Endodermal cell (in vitro differentiated cells): ENCODE results near the gene SH3BP4. TPM values are rescaled to one million over a fixed set of nuclear protein-coding genes. Genes with fewer than 3 reads are reported as not detected.

Experiments
- DNase-seq: peaks from one replicate; pipeline ENCODE4 v3.0.0-alpha.2; 2017
- H3K27ac ChIP-seq: 2 replicates; pipeline ENCODE4 v1.5.1; 2013; ENCODE audit warnings: mild to moderate bottlenecking, low read depth, low read length, moderate library complexity
- H3K27me3 ChIP-seq: 2 replicates; pipeline ENCODE4 v1.6.1; 2013; ENCODE audit warnings: mild to moderate bottlenecking, low read length, moderate library complexity; ENCODE audit not compliant: insufficient read depth, control insufficient read depth, poor library complexity, severe bottlenecking
- H3K36me3 ChIP-seq: 2 replicates; pipeline ENCODE4 v1.7.0; 2013; ENCODE audit warnings: mild to moderate bottlenecking, low read length, moderate library complexity; ENCODE audit not compliant: control insufficient read depth, insufficient read depth
- H3K4me1 ChIP-seq: one replicate; pipeline ENCODE4 v1.7.0; 2013; ENCODE audit warnings: low read length; ENCODE audit not compliant: control insufficient read depth, insufficient read depth
- H3K4me3 ChIP-seq: 2 replicates; pipeline ENCODE4 v1.5.1; 2013; ENCODE audit warnings: mild to moderate bottlenecking, low read length, moderate library complexity
- H3K9ac ChIP-seq: 2 replicates; pipeline ENCODE4 v1.6.1; 2013; ENCODE audit warnings: mild to moderate bottlenecking, low read length, moderate library complexity; ENCODE audit not compliant: poor library complexity, severe bottlenecking; ENCODE audit errors: extremely low read depth
- H3K9me3 ChIP-seq: 2 replicates; pipeline ENCODE4 v1.6.1; 2013; ENCODE audit warnings: mild to moderate bottlenecking, low read length, moderate library complexity; ENCODE audit not compliant: control insufficient read depth
- H3K27ac Mint-ChIP-seq: 2 replicates; pipeline ENCODE4 v1.8.0; 2020; ENCODE audit warnings: mixed read lengths
- H3K27me3 Mint-ChIP-seq: 2 replicates; pipeline ENCODE4 v1.8.0; 2021; ENCODE audit warnings: mild to moderate bottlenecking, mixed read lengths; ENCODE audit not compliant: insufficient read depth
- H3K36me3 Mint-ChIP-seq: 2 replicates; pipeline ENCODE4 v1.8.0; 2020; ENCODE audit warnings: low read depth, mixed read lengths
- H3K4me1 Mint-ChIP-seq: 2 replicates; pipeline ENCODE4 v1.8.0; 2020; ENCODE audit warnings: mixed read lengths
- H3K4me3 Mint-ChIP-seq: 2 replicates; pipeline ENCODE4 v1.8.0; 2020; ENCODE audit warnings: mild to moderate bottlenecking, moderate library complexity, mixed read lengths
- H3K9me3 Mint-ChIP-seq: 2 replicates; pipeline ENCODE4 v1.8.0; 2020; ENCODE audit warnings: mild to moderate bottlenecking, mixed read lengths
- WGBS, 2 experiments: methylation state at CpG; one replicate each; pipeline versions ENCODE4 v1.1.5 to v1.1.7; 2013; ENCODE audit warnings: missing lambda C conversion rate in 2 of 2, mixed read lengths in 1 of 2; ENCODE audit not compliant: insufficient coverage in 1 of 2, insufficient read length in 1 of 2; 5-methylcytosine and 5-hydroxymethylcytosine counted together
- long read RNA-seq, 4 experiments: library from polyadenylated mRNA in 2 of 4; library from RNA in 1 of 4; library from capped mRNA in 1 of 4; stranded (forward) in 3 of 4; unstranded in 1 of 4; transcript quantifications; one replicate each; pipeline ENCODE4 v2.0.0, GENCODE V29; 2020 to 2021; ENCODE audit warnings: inconsistent platforms in 1 of 4
- polyA plus RNA-seq, 2 experiments: library from polyadenylated mRNA; stranded (reverse); fragments of 50-300 nt; gene quantifications; one replicate each; pipeline ENCODE4 v1.2.3, GENCODE V29; 2013
- total RNA-seq, 2 donors: library from RNA; stranded (reverse); fragmentation: NEBNext Ultra II Directional in 1 of 2; extraction: Animal tissue kit (Norgen Biotek cat#: 25700) in 1 of 2; gene quantifications; 2 replicates in 1 of 2; 3 replicates in 1 of 2; pipeline ENCODE4 v1.2.1, GENCODE V29; 2021
- TF ChIP-seq, protein P1 (sequence below): fragments of 200-600 bp; sonication (generic); conservative IDR thresholded peaks from 2 replicates; pipeline ENCODE4 v1.5.0; 2021; ENCODE audit warnings: antibody characterized with exemption, mild to moderate bottlenecking

Gene SH3BP4, protein sequence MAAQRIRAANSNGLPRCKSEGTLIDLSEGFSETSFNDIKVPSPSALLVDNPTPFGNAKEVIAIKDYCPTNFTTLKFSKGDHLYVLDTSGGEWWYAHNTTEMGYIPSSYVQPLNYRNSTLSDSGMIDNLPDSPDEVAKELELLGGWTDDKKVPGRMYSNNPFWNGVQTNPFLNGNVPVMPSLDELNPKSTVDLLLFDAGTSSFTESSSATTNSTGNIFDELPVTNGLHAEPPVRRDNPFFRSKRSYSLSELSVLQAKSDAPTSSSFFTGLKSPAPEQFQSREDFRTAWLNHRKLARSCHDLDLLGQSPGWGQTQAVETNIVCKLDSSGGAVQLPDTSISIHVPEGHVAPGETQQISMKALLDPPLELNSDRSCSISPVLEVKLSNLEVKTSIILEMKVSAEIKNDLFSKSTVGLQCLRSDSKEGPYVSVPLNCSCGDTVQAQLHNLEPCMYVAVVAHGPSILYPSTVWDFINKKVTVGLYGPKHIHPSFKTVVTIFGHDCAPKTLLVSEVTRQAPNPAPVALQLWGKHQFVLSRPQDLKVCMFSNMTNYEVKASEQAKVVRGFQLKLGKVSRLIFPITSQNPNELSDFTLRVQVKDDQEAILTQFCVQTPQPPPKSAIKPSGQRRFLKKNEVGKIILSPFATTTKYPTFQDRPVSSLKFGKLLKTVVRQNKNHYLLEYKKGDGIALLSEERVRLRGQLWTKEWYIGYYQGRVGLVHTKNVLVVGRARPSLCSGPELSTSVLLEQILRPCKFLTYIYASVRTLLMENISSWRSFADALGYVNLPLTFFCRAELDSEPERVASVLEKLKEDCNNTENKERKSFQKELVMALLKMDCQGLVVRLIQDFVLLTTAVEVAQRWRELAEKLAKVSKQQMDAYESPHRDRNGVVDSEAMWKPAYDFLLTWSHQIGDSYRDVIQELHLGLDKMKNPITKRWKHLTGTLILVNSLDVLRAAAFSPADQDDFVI
- 10 to 100 TPM; 49.1 to 53.4 TPM for total RNA-seq
- polyA plus RNA-seq (2013, experiment 1 of 2), result 77.6 TPM
- 78.9 TPM for polyA plus RNA-seq (2013, experiment 2 of 2)
- long read RNA-seq, experiment 1, full-length matches to known transcripts, result 8 of 28 reads
- long read RNA-seq, experiment 1, partial matches to known transcripts, result 17 of 28 reads
- long read RNA-seq, experiment 1, other reads (novel, unspliced or antisense), result 3 of 28 reads
- long read RNA-seq, experiment 2, full-length matches to known transcripts, result 55 of 79 reads
- long read RNA-seq, experiment 2, partial matches to known transcripts, result 19 of 79 reads
- long read RNA-seq, experiment 2, other reads (novel, unspliced or antisense), result 5 of 79 reads
- long read RNA-seq, experiment 3, full-length matches to known transcripts, result 62 of 99 reads
- long read RNA-seq, experiment 3, partial matches to known transcripts, result 22 of 99 reads
- long read RNA-seq, experiment 3, other reads (novel, unspliced or antisense), result 15 of 99 reads
- long read RNA-seq, experiment 4, result 0 reads

DNA sequence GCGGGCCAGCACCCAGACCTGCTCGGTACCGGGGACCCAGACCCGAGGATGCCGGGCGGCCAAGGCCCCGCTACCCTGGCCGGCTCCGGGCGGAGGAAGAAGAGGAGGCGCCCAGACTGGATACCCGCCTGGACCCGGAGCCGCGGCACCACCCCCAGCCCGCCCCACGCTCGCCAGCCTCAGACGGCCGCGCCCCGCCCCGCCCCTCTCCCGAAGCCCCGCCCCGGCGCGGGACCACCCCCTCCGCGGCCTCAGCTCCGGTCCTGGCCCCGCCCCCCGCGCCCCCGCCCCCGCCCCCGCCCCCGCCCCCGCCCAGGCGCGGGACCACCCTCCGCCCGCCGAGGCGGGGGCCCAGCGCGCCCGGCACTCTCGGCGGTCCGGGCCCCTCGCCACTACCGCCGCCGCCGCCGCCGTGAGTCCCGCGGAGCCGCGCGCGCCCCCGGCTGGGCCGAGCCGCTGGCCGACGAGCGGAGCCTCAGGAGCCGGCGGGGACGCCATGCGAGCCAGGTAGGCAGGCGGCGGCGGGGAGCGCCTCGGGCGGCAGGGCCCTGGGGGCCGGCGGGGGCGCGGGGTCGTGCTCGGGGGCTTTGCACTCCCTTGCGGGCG is at the start of gene SH3BP4:
Gene SH3BP4, plus strand, starts transcription at position 354 of the 606 bp plus-strand sequence. CDS start 82,986 bp downstream, outside the sequence.
- Histone ChIP-seq H3K9ac (peak within 1 kb of the TSS; percentile 74), H3K27ac (peak within 1 kb of the TSS; percentile 66), H3K27me3 (peaks cover 7% of the 10 kb centered on the region), H3K4me3 (peak within 1 kb of the TSS; percentile 99), H3K9me3 (no peaks in the 10 kb centered on the region), H3K36me3 (peaks cover 6% of the 10 kb centered on the region), H3K4me1 (peaks cover 11% of the 10 kb centered on the region)
- peak within 1 kb of the TSS; percentile 92 for H3K27ac Mint-ChIP-seq
- no peaks in the 10 kb centered on the region for H3K9me3 Mint-ChIP-seq
- TF ChIP-seq, protein P1, sequence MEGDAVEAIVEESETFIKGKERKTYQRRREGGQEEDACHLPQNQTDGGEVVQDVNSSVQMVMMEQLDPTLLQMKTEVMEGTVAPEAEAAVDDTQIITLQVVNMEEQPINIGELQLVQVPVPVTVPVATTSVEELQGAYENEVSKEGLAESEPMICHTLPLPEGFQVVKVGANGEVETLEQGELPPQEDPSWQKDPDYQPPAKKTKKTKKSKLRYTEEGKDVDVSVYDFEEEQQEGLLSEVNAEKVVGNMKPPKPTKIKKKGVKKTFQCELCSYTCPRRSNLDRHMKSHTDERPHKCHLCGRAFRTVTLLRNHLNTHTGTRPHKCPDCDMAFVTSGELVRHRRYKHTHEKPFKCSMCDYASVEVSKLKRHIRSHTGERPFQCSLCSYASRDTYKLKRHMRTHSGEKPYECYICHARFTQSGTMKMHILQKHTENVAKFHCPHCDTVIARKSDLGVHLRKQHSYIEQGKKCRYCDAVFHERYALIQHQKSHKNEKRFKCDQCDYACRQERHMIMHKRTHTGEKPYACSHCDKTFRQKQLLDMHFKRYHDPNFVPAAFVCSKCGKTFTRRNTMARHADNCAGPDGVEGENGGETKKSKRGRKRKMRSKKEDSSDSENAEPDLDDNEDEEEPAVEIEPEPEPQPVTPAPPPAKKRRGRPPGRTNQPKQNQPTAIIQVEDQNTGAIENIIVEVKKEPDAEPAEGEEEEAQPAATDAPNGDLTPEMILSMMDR, result no peak
- peak within 1 kb of the TSS; percentile 82 for H3K4me3 Mint-ChIP-seq
- peak; percentile 95 for DNase-seq
- WGBS, 2 experiments, result 0% methylated on average over 5 to 87 of the region's 88 CpGs
- no peaks in the 10 kb centered on the region for H3K36me3 Mint-ChIP-seq
- peaks cover 36% of the 10 kb centered on the region for H3K27me3 Mint-ChIP-seq
- H3K4me1 Mint-ChIP-seq, result peaks cover 46% of the 10 kb centered on the region

DNA sequence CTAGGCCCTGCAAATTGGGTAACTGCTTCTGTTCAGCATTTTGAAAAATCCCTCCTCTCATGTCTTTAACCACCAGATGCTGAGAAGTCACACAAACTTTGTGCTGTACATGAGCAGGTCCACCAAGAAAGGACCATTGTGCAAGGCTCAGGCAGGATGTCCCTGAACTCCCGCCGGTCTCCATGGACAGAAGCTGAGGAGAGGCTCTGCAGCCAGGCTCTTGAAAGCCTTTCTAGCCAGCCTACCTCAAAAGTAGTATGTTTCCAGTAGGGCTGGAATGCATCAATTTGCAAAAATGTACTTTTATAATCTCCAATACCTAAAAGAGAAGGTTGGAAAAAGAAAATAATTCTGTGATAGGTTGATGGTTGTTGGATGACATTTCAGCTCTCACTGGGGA is 47.0 kb upstream of the SH3BP4 start:
- Histone ChIP-seq H3K36me3 (no peaks in the 10 kb centered on the region), H3K9me3 (no peaks in the 10 kb centered on the region), H3K4me1 (no peaks in the 10 kb centered on the region), H3K9ac (no peak overlapping the region), H3K27me3 (no peaks in the 10 kb centered on the region), H3K27ac (no peak overlapping the region), H3K4me3 (no peak overlapping the region)
- Mint-ChIP-seq H3K4me1 (no peaks in the 10 kb centered on the region), H3K27me3 (no peaks in the 10 kb centered on the region), H3K4me3 (no peak overlapping the region), H3K27ac (no peak overlapping the region), H3K9me3 (no peaks in the 10 kb centered on the region), H3K36me3 (no peaks in the 10 kb centered on the region)
- TF ChIP-seq, protein P1, result no peak
- 89 to 100% methylated on average over 2 of the region's 2 CpGs for WGBS, 2 experiments
- DNase-seq, result no peak
